ENCODE data around the gene TNFSF10. TPM values are rescaled to one million over a fixed set of nuclear protein-coding genes. Genes with fewer than 3 reads are reported as not detected.

TNFSF10 gene
- total and polyA plus RNA-seq, 8 donors, result 32.8 to 95.2 (median 45.7) TPM

DNA sequence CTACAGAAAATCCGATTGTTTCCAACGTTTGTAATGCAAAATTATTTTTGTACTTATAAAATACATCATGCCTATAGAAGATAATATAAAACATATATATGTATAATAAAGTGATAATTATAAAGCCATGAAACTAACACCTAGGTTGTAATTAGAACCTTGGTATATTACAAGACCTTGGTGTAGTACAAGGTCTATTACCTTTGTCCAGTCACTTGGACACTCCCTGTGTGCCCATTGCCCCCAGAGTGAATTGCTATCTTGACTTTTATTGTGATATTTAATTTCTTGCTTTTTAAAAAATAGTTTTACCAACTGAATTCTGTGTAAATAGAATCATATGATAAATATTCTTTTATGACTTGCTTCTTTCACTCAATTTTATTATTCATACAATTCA, 20.7 kb upstream of the TNFSF10 start:
- ATAC-seq (no peak), DNase-seq (no peak)
- Histone ChIP-seq H3K9me3 (no peaks in the 10 kb centered on the region), H3K27me3 (no peaks in the 10 kb centered on the region), H3K4me1 (peaks cover 0 to 42% of the 10 kb centered on the region in 2 donors), H3K4me3 (no peak overlapping the region), H3K36me3 (no peaks in the 10 kb centered on the region), H3K27ac (no peak overlapping the region)
- intact Hi-C loops (cut with DNase I), result no loop called here
- TF ChIP-seq, protein P1, sequence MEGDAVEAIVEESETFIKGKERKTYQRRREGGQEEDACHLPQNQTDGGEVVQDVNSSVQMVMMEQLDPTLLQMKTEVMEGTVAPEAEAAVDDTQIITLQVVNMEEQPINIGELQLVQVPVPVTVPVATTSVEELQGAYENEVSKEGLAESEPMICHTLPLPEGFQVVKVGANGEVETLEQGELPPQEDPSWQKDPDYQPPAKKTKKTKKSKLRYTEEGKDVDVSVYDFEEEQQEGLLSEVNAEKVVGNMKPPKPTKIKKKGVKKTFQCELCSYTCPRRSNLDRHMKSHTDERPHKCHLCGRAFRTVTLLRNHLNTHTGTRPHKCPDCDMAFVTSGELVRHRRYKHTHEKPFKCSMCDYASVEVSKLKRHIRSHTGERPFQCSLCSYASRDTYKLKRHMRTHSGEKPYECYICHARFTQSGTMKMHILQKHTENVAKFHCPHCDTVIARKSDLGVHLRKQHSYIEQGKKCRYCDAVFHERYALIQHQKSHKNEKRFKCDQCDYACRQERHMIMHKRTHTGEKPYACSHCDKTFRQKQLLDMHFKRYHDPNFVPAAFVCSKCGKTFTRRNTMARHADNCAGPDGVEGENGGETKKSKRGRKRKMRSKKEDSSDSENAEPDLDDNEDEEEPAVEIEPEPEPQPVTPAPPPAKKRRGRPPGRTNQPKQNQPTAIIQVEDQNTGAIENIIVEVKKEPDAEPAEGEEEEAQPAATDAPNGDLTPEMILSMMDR (IDR thresholded peaks at IDR 0.05), result no peak

- intact Hi-C loops (cut with DNase I), result no loop called here
- Histone ChIP-seq H3K27me3 (no peaks in the 10 kb centered on the region), H3K36me3 (no peaks in the 10 kb centered on the region), H3K4me1 (peaks cover 0 to 44% of the 10 kb centered on the region in 2 donors), H3K9me3 (no peaks in the 10 kb centered on the region), H3K27ac (peak overlapping the region; percentile 3 to 26), H3K4me3 (no peak overlapping the region)
- TF ChIP-seq, protein P1 (IDR thresholded peaks at IDR 0.05), result no peak
- no peak for DNase-seq
- ATAC-seq, result no peak
Measured at GRCh38 chr3:172543419-172543818, 20.2 kb upstream of the TNFSF10 start.

DNA sequence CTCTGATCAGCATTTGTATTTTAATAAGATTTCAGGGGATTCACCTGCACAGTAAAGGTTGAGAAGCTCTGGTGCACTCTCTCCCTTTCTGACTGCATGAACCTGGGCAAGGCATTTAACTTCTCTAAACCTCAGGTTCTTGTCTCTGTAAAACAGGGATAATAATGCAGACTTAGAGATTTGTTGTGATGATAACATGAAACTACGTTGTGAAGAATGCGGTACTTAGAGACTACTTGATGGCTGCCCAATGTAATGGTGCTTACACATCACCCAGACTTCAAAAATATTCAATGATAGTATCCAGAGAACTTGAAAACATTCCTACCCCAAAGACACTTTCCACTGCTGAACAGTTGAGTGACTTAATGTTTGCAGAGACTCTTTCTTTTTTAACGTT, 19.8 kb upstream of the TNFSF10 start:
- intact Hi-C loops (cut with DNase I), result no loop called here
- no peaks in the 10 kb centered on the region for H3K36me3 ChIP-seq
- H3K27me3 ChIP-seq, result no peaks in the 10 kb centered on the region
- no peaks in the 10 kb centered on the region for H3K9me3 ChIP-seq
- H3K27ac ChIP-seq, result peak overlapping the region; percentile 3 to 26
- no peak overlapping the region for H3K4me3 ChIP-seq
- TF ChIP-seq, protein P1 (IDR thresholded peaks at IDR 0.05), result no peak
- no peak for DNase-seq
- H3K4me1 ChIP-seq, result peaks cover 0 to 44% of the 10 kb centered on the region in 2 donors
- peak; percentile 45 for ATAC-seq

- no peak overlapping the region for H3K4me3 ChIP-seq
- no peaks in the 10 kb centered on the region for H3K27me3 ChIP-seq
- no peaks in the 10 kb centered on the region for H3K9me3 ChIP-seq
- TF ChIP-seq, protein P1 (IDR thresholded peaks at IDR 0.05), result no peak
- no peaks in the 10 kb centered on the region for H3K36me3 ChIP-seq
- peaks cover 2 to 45% of the 10 kb centered on the region in 2 donors for H3K4me1 ChIP-seq
- ATAC-seq (no peak), DNase-seq (no peak)
- H3K27ac ChIP-seq, result peak overlapping the region in 1 of 2 donors; percentile 61
- intact Hi-C loops (cut with DNase I), result no loop called here
Measured at GRCh38 chr3:172541945-172542488, 18.8 kb upstream of the TNFSF10 start.

DNA sequence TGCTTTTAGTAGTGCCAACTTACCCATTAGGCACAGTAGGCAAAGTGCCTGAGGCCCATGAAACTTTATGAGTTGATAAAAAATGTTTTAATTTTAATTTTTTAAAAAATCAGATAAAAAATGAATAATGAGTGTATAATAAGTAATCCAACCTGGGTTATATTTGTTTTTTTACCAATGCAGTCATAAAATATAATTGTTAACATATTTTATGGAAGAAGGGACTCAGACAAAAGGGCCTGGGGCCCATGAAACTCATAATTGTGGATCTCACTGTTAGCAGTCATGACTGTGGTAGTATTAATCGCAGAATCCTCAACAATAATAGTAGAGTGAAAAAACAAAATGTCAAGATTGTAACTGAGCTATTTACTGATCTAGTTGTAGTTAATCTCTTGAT, 16.8 kb upstream of the TNFSF10 start:
- DNase-seq (no peak), ATAC-seq (no peak)
- Histone ChIP-seq H3K4me1 (peaks cover 6 to 43% of the 10 kb centered on the region in 2 donors), H3K9me3 (no peaks in the 10 kb centered on the region), H3K27ac (peak overlapping the region in 1 of 2 donors; percentile 14), H3K36me3 (no peaks in the 10 kb centered on the region), H3K27me3 (no peaks in the 10 kb centered on the region), H3K4me3 (no peak overlapping the region)
- intact Hi-C loops (cut with DNase I), result no loop called here
- TF ChIP-seq, protein P1 (IDR thresholded peaks at IDR 0.05), result no peak

All from left lung (tissue), 10 donors.